ENCODE data around the gene MIB1.
"Not testable (repeated sequence)": the region's sequence is repeated elsewhere in the genome, so short reads cannot be mapped to it uniquely, and the experiment has no call there.

The MIB1 gene

GRCh38 chr18:21743166-21743832, 2.7 kb downstream of the MIB1 start:
- no peak for DNase-seq (ENCODE audit: low spot score)

DNA sequence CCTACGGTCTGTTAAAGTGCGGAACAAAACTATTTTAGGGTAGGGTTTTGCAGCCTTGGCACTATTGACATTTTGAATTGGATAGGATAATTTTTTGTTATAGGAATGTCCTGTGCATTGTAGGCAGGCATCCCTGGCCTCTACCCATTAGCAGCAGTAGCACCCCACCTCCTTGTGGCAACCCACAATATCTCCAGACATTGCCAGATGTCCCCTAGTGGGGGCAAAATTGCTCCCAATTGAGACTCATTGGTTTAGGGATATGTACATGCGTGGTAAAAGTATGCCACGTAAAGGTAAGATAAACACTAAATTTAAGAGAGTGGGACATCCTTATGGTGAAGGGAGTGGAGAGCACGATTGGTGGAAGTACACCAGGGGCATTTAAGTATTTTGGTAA, 4.6 kb downstream of the MIB1 start:
- no peak for DNase-seq (ENCODE audit: low spot score)

DNA sequence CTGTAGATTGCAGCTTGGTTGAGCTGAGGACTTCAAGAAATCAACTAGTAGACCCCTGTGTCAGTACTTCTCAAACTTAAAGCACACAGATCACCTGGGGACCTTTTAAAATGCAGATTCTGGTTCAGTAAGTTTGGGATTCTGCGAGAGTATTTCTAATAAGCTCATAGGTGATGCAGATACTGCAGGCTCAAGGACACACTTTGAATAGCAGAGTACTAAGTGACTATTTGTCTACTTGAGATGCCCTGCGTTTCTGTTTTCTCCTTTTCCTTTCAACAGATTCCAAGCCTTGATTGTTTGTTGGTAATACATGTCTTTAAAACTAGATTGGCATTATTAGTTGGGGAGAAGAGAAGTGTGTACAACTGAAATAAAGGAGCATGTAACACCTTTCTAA, 6.7 kb downstream of the MIB1 start:
- no peak for DNase-seq (ENCODE audit: low spot score)

DNA sequence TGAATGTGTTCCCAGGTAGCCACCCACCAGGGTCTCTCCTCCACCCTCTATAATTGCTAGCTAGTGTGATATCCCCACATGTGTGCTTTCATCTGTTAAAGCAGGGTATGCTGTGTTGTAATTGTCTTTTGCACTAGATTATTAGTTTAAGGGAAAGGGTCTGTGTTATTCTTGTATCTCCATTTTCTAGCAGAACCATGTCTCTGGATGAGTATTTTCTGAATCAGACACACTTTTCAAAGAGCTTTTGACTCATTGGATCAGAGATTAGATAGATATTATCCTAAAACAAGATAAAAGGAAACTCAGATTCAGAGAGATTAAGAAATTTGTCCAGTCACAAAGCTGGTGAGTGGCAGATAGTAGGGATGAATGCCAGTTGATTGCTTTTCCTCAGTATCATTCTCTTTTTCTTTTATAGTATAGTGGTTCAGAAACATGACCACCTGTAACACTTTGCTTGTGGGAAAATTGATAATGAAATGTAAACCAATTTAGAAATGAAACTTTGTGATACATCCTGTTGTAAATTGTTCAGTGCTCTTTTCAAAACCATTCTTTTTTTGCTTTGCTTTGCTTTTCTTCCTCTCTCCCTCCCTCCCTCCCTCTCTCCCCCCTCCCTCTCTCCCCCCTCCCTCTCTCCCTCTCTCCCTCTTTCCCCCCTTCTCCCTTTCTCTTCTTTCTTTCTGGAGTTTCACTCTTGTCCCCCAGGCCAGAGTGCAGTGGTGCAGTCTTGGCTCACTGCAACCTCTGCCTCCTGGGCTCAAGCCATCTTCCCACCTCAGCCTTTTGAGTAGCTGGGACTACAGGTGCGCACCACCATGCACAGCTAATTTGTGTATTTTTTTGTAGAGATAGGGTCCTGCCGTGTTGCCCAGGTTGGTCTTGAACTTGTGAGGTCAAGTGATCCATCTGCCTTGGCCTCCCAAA, 7.4 kb downstream of the MIB1 start:
- no peak for DNase-seq (ENCODE audit: low spot score)

- DNase-seq (ENCODE audit: low spot score): no peak
These were observed 17.2 kb downstream of the MIB1 start for GRCh38 chr18:21757833-21758232.

GRCh38 chr18:21759836-21760235, 19.2 kb downstream of the MIB1 start:
- no peak for DNase-seq (ENCODE audit: low spot score)

GRCh38 chr18:21760321-21760720, 19.7 kb downstream of the MIB1 start:
- no peak for DNase-seq (ENCODE audit: low spot score)

GRCh38 chr18:21761471-21762115, 21.0 kb downstream of the MIB1 start:
- no peak for DNase-seq (ENCODE audit: low spot score)

- DNase-seq (ENCODE audit: low spot score): no peak
These were observed 21.7 kb downstream of the MIB1 start for GRCh38 chr18:21762181-21762772.

- no peak for DNase-seq (ENCODE audit: low spot score)
These were observed 23.5 kb downstream of the MIB1 start for GRCh38 chr18:21763846-21764646.

GRCh38 chr18:21769206-21769605, 28.6 kb downstream of the MIB1 start:
- DNase-seq (ENCODE audit: low spot score): no peak

GRCh38 chr18:21774722-21775121, 34.1 kb downstream of the MIB1 start:
- no peak for DNase-seq (ENCODE audit: low spot score)

DNA sequence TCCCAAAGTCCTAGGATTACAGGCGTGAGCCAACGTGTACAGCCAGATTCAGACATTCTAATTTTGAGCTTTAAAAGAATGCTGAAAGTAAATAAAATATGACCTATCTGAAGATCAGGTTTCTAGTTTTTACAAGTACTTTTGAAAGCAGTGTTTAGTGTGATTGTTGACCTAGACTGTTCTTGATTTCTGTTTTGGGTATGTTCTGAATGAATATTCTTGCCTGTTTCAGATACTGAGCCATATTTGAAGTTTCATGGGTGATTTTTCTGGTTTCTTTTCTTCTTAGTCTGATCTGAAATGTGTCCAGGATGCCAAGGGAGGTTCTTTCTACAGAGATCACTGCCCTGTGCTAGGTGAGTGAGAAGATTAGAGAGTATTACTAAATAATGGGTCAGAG, 37.2 kb downstream of the MIB1 start:
- no peak for DNase-seq (ENCODE audit: low spot score)

DNA sequence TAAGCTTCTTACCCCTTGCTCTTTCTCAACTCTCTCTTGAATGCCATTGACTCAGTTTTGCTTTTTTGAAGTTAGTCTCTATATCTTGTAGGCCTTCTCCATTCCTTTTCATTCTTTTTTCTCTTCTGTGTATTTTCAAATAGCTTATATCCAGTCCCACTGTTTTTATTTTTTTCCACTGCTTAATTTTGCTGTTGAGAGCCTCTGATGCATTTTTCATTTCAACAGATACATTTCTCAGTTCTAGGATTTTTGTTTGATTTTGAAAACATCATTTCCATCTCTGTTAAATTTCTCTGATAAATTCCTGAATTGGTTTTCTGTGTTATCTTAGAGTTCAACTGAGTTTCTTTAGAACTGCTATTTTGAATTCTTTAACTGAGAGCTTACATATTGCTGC, 45.9 kb downstream of the MIB1 start:
- no peak for DNase-seq (ENCODE audit: low spot score)

GRCh38 chr18:21796089-21796488, 55.5 kb downstream of the MIB1 start:
- not testable (repeated sequence) for DNase-seq (ENCODE audit: low spot score)

DNA sequence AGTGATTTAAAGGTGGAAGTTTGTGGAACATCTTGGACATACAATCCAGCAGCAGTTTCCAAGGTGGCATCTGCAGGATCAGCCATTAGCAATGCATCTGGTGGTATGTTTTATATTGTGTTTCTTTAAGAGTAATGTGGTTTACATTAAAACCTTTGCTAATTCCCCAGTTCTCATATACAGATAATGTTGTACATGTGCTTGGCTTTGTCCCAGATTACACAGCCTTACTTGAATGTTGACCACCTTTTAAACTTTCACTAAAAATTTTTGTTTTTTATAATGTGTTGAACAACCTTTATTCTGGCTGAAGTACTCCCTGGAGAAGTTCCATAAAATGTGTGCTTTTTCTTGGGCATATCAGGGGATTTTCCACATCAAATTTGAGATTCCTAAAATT, 57.5 kb downstream of the MIB1 start:
- DNase-seq (ENCODE audit: low spot score): no peak

GRCh38 chr18:21799721-21800120, 59.1 kb downstream of the MIB1 start:
- no peak for DNase-seq (ENCODE audit: low spot score)

DNA sequence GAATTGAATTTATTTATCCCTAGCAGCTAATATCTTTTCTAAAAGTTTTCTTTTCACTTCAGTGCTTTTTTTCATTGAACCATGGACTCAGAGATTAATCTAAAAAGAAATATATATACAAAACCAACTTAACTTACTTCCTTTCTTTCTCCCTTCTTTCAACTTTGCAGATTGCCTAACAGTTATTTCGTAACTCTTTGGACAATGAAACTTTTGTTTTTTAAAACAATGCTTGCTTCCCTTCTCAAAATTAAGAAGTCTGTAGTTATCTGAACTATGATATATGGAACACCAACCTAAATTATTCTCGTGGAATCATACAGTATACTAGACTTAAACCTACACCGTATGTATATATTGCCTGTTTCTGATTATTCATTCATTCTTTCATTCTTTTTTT, 62.9 kb downstream of the MIB1 start:
- DNase-seq (ENCODE audit: low spot score): no peak

- DNase-seq (ENCODE audit: low spot score): no peak
These were observed 65.3 kb downstream of the MIB1 start for GRCh38 chr18:21805771-21806366.

GRCh38 chr18:21808185-21808584, 67.6 kb downstream of the MIB1 start:
- no peak for DNase-seq (ENCODE audit: low spot score)

- no peak for DNase-seq (ENCODE audit: low spot score)
These were observed 69.1 kb downstream of the MIB1 start for GRCh38 chr18:21809725-21810124.
